SK-N-SH (cell line): ENCODE data around the gene GPR107.

Source experiments
- CHD2 ChIP-seq: fragments of 150-350 bp; IDR thresholded peaks from 2 replicates; pipeline ENCODE4 v1.6.1; 2018; ENCODE audit warnings: low read length; ENCODE audit not compliant: partially characterized antibody
- EP300 ChIP-seq, 2 experiments: IDR thresholded peaks; 2 replicates each; pipeline versions ENCODE4 v1.4.0 to v1.6.1; 2012; ENCODE audit warnings: borderline replicate concordance in 1 of 2, low read depth in 1 of 2, low read length in 1 of 2
- EZH2phosphoT487 ChIP-seq: fragments of 200-600 bp; sonication (generic); IDR thresholded peaks from 2 replicates; pipeline ENCODE4 v1.6.1; 2017; ENCODE audit warnings: low read depth, mixed run types, mild to moderate bottlenecking, antibody characterized with exemption, moderate library complexity, borderline replicate concordance
- FOXM1 ChIP-seq: IDR thresholded peaks from 2 replicates; pipeline ENCODE4 v1.4.0; 2012; ENCODE audit warnings: low read depth, mild to moderate bottlenecking
- GABPA ChIP-seq: IDR thresholded peaks from 2 replicates; pipeline ENCODE4 v1.4.0; 2012; ENCODE audit warnings: low read depth, mild to moderate bottlenecking
- NRF1 ChIP-seq: IDR thresholded peaks from 2 replicates; pipeline ENCODE4 v1.6.1; 2012; ENCODE audit warnings: low read depth, mild to moderate bottlenecking, low read length
- POLR2AphosphoS5 ChIP-seq: IDR thresholded peaks from 2 replicates; pipeline ENCODE4 v1.6.1; 2012; ENCODE audit warnings: low read depth, low read length
- RCOR1 ChIP-seq: fragments of 150-350 bp; IDR thresholded peaks from 2 replicates; pipeline ENCODE4 v1.6.1; 2017; ENCODE audit warnings: antibody characterized with exemption, low read length
- YY1 ChIP-seq: IDR thresholded peaks from 2 replicates; pipeline ENCODE4 v1.4.0; 2012; ENCODE audit warnings: low read depth, mild to moderate bottlenecking
- TF ChIP-seq, protein P1 (sequence below): fragments of 200-600 bp; sonication (generic); IDR thresholded peaks from 2 replicates; pipeline ENCODE4 v1.6.1; 2017; ENCODE audit warnings: antibody characterized with exemption, mild to moderate bottlenecking, moderate library complexity
- TF ChIP-seq, protein P2 (sequence below): IDR thresholded peaks from 2 replicates; pipeline ENCODE4 v1.6.1; 2012; ENCODE audit warnings: mild to moderate bottlenecking, low read depth, low read length, moderate library complexity
- TF ChIP-seq, protein P3 (sequence below): IDR thresholded peaks from 2 replicates; pipeline ENCODE4 v1.4.0; 2012; ENCODE audit warnings: low read depth, borderline replicate concordance
- TF ChIP-seq, protein P4 (sequence below): fragments of 150-350 bp; IDR thresholded peaks from 2 replicates; pipeline ENCODE4 v1.6.1; 2017; ENCODE audit warnings: antibody characterized with exemption, low read length, low read depth, borderline replicate concordance
- TF ChIP-seq, protein P5 (sequence below): fragments of 150-350 bp; IDR thresholded peaks from 2 replicates; pipeline ENCODE4 v1.6.1; 2016; ENCODE audit warnings: mild to moderate bottlenecking, low read depth, low read length

DNA sequence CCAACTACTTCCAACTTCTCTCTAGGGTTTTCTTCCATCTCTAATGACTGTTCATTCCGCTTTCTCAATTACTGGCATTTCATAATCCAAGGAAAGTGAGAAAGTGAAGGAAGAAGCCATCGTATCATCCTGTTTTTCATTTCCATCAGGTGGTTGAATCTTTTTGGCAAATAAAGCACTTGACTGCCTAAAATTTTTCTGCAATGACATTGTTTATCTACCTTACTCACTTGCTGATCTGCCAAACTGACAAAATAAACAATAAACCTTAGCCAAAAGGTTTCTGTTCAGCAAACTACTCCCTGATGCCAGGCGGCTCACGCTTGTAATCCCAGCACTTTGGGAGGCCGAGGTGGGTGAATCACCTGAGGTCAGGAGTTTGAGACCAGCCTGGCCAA lies 29.1 kb upstream of the GPR107 start:
- TF ChIP-seq NRF1 (no peak), GABPA (no peak), POLR2AphosphoS5 (no peak), CHD2 (no peak), RCOR1 (no peak), YY1 (no peak), EP300 (IDR thresholded peaks at IDR 0.05; ENCODE audit: borderline replicate concordance in 1 of 2, low read depth in 1 of 2, low read length in 1 of 2) (no peak), FOXM1 (no peak), EZH2phosphoT487 (no peak)
- TF ChIP-seq, protein P1, sequence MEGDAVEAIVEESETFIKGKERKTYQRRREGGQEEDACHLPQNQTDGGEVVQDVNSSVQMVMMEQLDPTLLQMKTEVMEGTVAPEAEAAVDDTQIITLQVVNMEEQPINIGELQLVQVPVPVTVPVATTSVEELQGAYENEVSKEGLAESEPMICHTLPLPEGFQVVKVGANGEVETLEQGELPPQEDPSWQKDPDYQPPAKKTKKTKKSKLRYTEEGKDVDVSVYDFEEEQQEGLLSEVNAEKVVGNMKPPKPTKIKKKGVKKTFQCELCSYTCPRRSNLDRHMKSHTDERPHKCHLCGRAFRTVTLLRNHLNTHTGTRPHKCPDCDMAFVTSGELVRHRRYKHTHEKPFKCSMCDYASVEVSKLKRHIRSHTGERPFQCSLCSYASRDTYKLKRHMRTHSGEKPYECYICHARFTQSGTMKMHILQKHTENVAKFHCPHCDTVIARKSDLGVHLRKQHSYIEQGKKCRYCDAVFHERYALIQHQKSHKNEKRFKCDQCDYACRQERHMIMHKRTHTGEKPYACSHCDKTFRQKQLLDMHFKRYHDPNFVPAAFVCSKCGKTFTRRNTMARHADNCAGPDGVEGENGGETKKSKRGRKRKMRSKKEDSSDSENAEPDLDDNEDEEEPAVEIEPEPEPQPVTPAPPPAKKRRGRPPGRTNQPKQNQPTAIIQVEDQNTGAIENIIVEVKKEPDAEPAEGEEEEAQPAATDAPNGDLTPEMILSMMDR = no peak
- TF ChIP-seq, protein P2, sequence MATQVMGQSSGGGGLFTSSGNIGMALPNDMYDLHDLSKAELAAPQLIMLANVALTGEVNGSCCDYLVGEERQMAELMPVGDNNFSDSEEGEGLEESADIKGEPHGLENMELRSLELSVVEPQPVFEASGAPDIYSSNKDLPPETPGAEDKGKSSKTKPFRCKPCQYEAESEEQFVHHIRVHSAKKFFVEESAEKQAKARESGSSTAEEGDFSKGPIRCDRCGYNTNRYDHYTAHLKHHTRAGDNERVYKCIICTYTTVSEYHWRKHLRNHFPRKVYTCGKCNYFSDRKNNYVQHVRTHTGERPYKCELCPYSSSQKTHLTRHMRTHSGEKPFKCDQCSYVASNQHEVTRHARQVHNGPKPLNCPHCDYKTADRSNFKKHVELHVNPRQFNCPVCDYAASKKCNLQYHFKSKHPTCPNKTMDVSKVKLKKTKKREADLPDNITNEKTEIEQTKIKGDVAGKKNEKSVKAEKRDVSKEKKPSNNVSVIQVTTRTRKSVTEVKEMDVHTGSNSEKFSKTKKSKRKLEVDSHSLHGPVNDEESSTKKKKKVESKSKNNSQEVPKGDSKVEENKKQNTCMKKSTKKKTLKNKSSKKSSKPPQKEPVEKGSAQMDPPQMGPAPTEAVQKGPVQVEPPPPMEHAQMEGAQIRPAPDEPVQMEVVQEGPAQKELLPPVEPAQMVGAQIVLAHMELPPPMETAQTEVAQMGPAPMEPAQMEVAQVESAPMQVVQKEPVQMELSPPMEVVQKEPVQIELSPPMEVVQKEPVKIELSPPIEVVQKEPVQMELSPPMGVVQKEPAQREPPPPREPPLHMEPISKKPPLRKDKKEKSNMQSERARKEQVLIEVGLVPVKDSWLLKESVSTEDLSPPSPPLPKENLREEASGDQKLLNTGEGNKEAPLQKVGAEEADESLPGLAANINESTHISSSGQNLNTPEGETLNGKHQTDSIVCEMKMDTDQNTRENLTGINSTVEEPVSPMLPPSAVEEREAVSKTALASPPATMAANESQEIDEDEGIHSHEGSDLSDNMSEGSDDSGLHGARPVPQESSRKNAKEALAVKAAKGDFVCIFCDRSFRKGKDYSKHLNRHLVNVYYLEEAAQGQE = no peak
- TF ChIP-seq, protein P3, sequence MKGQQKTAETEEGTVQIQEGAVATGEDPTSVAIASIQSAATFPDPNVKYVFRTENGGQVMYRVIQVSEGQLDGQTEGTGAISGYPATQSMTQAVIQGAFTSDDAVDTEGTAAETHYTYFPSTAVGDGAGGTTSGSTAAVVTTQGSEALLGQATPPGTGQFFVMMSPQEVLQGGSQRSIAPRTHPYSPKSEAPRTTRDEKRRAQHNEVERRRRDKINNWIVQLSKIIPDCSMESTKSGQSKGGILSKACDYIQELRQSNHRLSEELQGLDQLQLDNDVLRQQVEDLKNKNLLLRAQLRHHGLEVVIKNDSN = no peak
- TF ChIP-seq, protein P4, sequence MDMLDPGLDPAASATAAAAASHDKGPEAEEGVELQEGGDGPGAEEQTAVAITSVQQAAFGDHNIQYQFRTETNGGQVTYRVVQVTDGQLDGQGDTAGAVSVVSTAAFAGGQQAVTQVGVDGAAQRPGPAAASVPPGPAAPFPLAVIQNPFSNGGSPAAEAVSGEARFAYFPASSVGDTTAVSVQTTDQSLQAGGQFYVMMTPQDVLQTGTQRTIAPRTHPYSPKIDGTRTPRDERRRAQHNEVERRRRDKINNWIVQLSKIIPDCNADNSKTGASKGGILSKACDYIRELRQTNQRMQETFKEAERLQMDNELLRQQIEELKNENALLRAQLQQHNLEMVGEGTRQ = no peak
- TF ChIP-seq, protein P5, sequence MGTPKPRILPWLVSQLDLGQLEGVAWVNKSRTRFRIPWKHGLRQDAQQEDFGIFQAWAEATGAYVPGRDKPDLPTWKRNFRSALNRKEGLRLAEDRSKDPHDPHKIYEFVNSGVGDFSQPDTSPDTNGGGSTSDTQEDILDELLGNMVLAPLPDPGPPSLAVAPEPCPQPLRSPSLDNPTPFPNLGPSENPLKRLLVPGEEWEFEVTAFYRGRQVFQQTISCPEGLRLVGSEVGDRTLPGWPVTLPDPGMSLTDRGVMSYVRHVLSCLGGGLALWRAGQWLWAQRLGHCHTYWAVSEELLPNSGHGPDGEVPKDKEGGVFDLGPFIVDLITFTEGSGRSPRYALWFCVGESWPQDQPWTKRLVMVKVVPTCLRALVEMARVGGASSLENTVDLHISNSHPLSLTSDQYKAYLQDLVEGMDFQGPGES = no peak
